ENCODE results near the gene TMBIM1.
A peak's percentile ranks its signal among the peaks of the same experiment; 100 is the strongest.

Gene TMBIM1

DNA sequence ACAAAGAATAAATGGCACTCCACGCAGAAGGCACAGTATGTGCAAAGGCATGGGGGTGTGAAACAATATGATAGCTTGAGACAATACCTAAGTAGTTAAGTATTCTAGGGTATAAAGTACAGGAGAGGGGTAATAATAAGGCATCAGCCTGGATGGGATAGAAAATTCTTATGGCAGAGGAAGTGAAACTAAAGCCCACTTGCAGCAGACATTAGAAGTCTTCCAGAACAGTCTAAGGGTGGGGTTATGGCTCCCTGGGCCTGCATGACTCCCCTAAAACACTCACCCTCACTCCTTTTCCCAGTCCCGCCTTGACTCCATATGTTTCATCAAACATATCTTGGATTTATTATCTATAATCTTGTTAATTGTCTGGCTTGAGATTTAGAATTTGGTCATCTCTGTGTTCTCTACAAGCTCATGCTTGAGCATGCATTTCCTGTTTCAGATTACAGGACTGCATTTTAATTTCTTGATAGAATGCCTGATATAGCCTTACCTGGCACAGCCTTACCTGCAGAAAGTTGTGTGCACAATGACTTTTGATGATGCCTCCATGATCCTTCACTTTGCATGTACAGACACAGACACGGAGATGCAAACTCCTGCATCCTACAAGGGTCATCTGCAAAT, 28.5 kb upstream of the TMBIM1 start:
- Histone ChIP-seq H3K36me3 (ENCODE audit: control insufficient read depth in 2 of 2, insufficient read depth in 1 of 2, low read length in 2 of 2) (no peaks in the 10 kb centered on the region), H3K4me1 (ENCODE audit: control insufficient read depth, insufficient read depth, low read length) (peaks cover 7% of the 10 kb centered on the region), H3K27ac (ENCODE audit: extremely low read depth, low read depth, low read length) (no peak overlapping the region), H3K9me3 (ENCODE audit: control insufficient read depth, insufficient read depth, low read depth, low read length) (no peaks in the 10 kb centered on the region), H3K4me3 (ENCODE audit: low read depth, low read length) (no peak overlapping the region)
- POLR2A ChIA-PET: no interaction called here
- TF ChIP-seq ZNF558 (tag by site-specific recombination; IDR thresholded peaks at IDR 0.05) (no peak), ZBTB10 (tag by site-specific recombination; IDR thresholded peaks at IDR 0.05) (no peak), ZNF266 (tag by site-specific recombination; IDR thresholded peaks at IDR 0.05; ENCODE audit: low read depth) (no peak), KLF8 (tag by site-specific recombination; IDR thresholded peaks at IDR 0.05) (no peak)
- CTCF ChIA-PET: interaction anchor here (0.6 to 2.3 kb wide), 4 partner anchors 19 to 1699 kb away, joined by 3 to 7 read pairs (median 4); no protein-coding TSS in a partner anchor

DNA sequence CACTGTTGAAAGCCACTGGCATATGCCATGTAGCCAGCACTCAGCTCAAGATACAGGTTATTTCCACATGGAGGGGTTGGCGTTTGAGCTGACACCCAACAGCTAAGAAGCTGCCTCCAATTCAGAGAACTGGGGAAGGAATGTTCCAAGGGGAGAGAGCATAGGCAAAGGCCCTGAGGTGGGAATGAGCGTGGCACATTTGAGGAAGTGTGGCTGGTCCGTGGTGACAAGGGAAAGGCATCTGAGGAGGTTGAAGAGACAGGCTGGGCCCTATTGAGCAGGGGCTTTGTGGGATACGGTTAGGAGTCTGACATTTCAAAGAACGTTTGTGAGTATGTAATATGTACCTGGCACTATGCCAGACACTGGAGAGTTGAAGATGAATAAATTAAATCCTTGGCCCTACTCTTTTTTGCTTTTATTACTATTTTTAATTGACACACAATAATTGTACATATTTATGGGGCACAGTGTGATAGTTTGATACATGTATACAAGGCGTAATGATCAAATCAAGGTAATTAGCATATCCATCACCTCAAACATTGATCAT, 27.6 kb upstream of the TMBIM1 start:
- Histone ChIP-seq H3K36me3 (ENCODE audit: control insufficient read depth in 2 of 2, insufficient read depth in 1 of 2, low read length in 2 of 2) (no peaks in the 10 kb centered on the region), H3K4me3 (ENCODE audit: low read depth, low read length) (no peak overlapping the region)
- CTCF ChIA-PET: interaction anchor here (0.6 to 1.1 kb wide), 4 partner anchors 10 to 1700 kb away, joined by 3 read pairs; no protein-coding TSS in a partner anchor
- TF ChIP-seq FEZF1 (tag by site-specific recombination; IDR thresholded peaks at IDR 0.05) (no peak), ZNF510 (tag by site-specific recombination; IDR thresholded peaks at IDR 0.05; ENCODE audit: insufficient replicate concordance) (no peak), GLIS2 (tag by site-specific recombination; IDR thresholded peaks at IDR 0.05) (no peak), ZBTB1 (tag by site-specific recombination; IDR thresholded peaks at IDR 0.05) (no peak), ZNF175 (tag by site-specific recombination; IDR thresholded peaks at IDR 0.05) (no peak), SP7 (tag by site-specific recombination; IDR thresholded peaks at IDR 0.05) (no peak), ZNF184 (tag by site-specific recombination; IDR thresholded peaks at IDR 0.05) (peak; percentile 83; the same call in 1 of the 2 replicates), ZNF623 (tag by site-specific recombination; IDR thresholded peaks at IDR 0.05) (peak; percentile 92), ZNF585B (tag by site-specific recombination; IDR thresholded peaks at IDR 0.05) (no peak), ZNF23 (tag by site-specific recombination; IDR thresholded peaks at IDR 0.05; ENCODE audit: borderline replicate concordance) (no peak), KLF1 (tag by site-specific recombination; IDR thresholded peaks at IDR 0.05) (no peak), ZNF16 (tag by site-specific recombination; IDR thresholded peaks at IDR 0.05; ENCODE audit: low read depth) (no peak), KLF9 (tag by site-specific recombination; IDR thresholded peaks at IDR 0.05; ENCODE audit: low read depth) (no peak), OVOL3 (tag by site-specific recombination; IDR thresholded peaks at IDR 0.05) (no peak), ZNF214 (tag by site-specific recombination; IDR thresholded peaks at IDR 0.05; ENCODE audit: borderline replicate concordance) (no peak), ZNF37A (tag by site-specific recombination; IDR thresholded peaks at IDR 0.05) (0 out of 2 replicates have a peak, but pooled peaks have one; percentile 60), ZSCAN18 (tag by site-specific recombination; IDR thresholded peaks at IDR 0.05) (no peak), ZNF391 (tag by site-specific recombination; IDR thresholded peaks at IDR 0.05; ENCODE audit: borderline replicate concordance, low read depth) (no peak), ZNF544 (tag by site-specific recombination; IDR thresholded peaks at IDR 0.05) (peak; percentile 79; the same call in 1 of the 2 replicates)
- TF ChIP-seq, protein P1, sequence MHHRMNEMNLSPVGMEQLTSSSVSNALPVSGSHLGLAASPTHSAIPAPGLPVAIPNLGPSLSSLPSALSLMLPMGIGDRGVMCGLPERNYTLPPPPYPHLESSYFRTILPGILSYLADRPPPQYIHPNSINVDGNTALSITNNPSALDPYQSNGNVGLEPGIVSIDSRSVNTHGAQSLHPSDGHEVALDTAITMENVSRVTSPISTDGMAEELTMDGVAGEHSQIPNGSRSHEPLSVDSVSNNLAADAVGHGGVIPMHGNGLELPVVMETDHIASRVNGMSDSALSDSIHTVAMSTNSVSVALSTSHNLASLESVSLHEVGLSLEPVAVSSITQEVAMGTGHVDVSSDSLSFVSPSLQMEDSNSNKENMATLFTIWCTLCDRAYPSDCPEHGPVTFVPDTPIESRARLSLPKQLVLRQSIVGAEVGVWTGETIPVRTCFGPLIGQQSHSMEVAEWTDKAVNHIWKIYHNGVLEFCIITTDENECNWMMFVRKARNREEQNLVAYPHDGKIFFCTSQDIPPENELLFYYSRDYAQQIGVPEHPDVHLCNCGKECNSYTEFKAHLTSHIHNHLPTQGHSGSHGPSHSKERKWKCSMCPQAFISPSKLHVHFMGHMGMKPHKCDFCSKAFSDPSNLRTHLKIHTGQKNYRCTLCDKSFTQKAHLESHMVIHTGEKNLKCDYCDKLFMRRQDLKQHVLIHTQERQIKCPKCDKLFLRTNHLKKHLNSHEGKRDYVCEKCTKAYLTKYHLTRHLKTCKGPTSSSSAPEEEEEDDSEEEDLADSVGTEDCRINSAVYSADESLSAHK (tag by site-specific recombination; IDR thresholded peaks at IDR 0.05): no peak
- TF ChIP-seq, protein P2, sequence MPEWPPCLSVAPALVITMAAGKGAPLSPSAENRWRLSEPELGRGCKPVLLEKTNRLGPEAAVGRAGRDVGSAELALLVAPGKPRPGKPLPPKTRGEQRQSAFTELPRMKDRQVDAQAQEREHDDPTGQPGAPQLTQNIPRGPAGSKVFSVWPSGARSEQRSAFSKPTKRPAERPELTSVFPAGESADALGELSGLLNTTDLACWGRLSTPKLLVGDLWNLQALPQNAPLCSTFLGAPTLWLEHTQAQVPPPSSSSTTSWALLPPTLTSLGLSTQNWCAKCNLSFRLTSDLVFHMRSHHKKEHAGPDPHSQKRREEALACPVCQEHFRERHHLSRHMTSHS (tag by site-specific recombination; IDR thresholded peaks at IDR 0.05): no peak
- TF ChIP-seq, protein P3, sequence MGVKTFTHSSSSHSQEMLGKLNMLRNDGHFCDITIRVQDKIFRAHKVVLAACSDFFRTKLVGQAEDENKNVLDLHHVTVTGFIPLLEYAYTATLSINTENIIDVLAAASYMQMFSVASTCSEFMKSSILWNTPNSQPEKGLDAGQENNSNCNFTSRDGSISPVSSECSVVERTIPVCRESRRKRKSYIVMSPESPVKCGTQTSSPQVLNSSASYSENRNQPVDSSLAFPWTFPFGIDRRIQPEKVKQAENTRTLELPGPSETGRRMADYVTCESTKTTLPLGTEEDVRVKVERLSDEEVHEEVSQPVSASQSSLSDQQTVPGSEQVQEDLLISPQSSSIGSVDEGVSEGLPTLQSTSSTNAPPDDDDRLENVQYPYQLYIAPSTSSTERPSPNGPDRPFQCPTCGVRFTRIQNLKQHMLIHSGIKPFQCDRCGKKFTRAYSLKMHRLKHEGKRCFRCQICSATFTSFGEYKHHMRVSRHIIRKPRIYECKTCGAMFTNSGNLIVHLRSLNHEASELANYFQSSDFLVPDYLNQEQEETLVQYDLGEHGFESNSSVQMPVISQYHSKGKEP (tag by site-specific recombination; IDR thresholded peaks at IDR 0.05): 0 out of 2 replicates have a peak, but pooled peaks have one; percentile 69

More for the DNA sequence above, 27.6 kb upstream of the TMBIM1 start:
- no peak overlapping the region for H3K27ac ChIP-seq (ENCODE audit: extremely low read depth, low read depth, low read length)
- POLR2A ChIA-PET: no interaction called here
- H3K4me1 ChIP-seq (ENCODE audit: control insufficient read depth, insufficient read depth, low read length): peaks cover 7% of the 10 kb centered on the region
- no peaks in the 10 kb centered on the region for H3K9me3 ChIP-seq (ENCODE audit: control insufficient read depth, insufficient read depth, low read depth, low read length)
